Pulmonary artery endothelial cell (primary cell): Measurements from ENCODE around the gene RPRD2. TPM values are rescaled to one million over a fixed set of nuclear protein-coding genes. Genes with fewer than 3 reads are reported as not detected.

Source experiments
- DNase-seq: peaks from one replicate; pipeline ENCODE4 v3.0.0-alpha.2; 2011; ENCODE audit warnings: low read depth, low spot score
- total RNA-seq: library from RNA; depleted of rRNA; stranded (reverse); fragments of >200 nt; gene quantifications from 2 replicates; pipeline ENCODE4 v1.2.3, GENCODE V29; 2014

RPRD2 gene
- total RNA-seq, 1 donor from 2014 or later, result 6.5 TPM

DNA sequence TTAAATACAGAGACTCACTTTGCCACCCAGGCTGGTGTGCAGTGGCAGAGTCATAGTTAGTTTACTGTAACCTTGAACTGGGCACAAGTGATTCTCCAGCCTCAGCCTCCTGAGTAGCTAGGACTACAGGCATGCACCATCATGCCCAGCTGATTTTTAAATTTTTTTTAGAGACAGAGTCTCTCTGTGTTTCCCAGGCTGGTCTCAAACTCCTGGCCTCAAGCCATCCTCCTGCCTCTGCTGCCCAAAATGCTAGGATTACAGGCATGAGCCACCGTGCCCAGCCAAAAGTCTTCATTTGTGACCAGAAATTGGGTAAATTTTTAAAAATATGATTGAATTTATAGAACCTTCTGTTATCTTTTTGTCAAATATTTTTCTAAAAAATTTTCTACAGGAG is 105.3 kb downstream of the RPRD2 start:
- no peak for DNase-seq

DNA sequence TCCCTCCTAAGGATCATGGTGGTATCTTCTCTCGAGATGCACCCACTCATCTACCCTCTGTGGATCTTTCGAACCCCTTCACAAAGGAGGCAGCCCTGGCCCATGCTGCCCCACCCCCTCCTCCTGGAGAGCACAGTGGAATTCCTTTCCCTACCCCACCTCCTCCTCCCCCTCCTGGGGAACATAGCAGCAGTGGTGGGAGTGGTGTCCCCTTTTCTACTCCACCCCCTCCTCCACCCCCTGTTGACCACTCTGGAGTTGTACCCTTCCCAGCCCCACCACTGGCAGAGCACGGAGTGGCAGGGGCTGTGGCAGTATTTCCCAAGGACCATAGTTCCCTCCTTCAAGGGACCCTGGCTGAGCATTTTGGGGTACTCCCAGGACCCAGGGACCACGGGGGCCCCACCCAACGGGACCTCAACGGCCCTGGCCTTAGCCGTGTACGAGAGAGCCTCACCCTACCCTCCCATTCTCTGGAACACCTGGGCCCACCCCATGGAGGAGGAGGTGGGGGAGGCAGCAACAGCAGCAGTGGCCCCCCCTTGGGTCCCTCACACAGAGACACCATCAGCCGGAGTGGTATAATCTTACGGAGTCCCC is 108.8 kb downstream of the RPRD2 start:
- DNase-seq, result no peak

DNA sequence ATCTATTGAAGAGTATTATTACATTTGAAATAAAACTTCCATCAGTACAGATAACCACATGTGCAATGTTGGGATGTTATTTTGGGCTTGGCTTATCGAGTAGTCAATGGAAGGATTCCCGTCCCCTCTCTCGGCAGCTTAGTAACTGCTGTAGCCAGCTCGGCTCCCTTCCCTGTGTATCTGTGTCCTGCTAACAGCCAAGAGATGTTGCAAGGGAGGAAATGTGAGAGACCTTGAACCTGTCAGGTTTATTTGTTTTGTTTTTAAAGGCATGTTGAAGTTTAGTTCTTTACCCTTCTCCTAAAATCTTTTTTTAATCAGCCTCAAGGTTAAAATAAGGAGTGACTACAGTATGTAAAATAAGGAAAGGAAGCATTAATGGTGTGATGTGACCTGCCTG is 109.7 kb downstream of the RPRD2 start:
- DNase-seq, result no peak

DNA sequence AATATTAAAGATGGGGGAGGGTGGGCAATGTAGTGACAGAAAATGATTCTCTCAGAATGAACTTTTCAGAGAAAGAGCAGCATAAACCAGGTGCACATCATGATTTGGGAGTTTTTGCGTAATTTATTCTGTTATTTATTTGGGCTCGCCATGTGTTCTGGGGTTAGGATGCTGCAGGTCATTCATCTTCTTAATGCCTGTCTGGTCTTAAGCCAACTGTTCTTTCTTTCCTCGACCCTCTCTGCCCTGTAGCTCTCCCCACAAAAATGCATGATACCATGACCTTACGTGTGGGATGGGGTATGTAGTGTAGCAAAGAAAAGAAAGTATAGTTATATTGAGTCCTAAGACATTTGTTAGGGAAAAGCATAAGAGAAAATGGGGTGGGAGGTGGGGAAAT is 110.9 kb downstream of the RPRD2 start:
- no peak for DNase-seq

DNA sequence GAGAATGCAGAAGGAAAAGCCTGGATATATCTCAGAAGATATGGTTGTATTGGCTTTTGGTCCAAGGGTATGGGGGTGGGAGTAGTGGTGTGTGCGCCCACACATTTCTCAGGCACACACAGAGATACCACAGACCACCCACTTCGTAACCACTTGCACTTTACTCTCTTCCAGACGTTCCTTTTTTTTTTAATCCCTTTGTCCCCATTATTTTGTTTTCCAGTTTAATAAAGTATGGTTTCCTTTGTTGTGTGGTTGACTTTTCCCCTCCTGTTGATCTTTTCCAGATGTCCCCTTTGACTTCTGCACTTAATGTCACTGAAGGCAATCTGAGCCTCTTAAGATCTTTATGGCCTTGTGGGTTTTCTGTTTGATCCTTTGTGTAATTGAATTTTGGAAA is 112.8 kb downstream of the RPRD2 start:
- no peak for DNase-seq

DNA sequence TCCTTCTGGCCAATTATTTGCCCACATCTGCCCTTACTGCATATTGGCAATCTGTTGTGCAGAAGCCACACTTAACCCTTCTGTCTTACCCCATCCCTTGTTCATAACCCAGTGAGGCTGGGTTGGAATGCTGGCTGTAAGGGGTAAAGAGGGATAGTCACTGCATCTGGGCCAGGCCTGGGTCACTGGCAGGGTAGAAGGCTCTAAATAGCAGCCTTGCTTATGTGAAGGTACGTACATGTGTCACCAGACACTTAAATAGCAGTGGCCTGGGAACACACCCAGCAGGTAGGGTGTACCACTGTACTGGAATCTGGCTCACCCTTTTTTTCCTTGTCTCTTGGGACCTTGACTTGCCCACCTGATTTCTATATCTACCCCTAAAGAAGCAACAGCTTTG is 113.4 kb downstream of the RPRD2 start:
- DNase-seq, result no peak

DNA sequence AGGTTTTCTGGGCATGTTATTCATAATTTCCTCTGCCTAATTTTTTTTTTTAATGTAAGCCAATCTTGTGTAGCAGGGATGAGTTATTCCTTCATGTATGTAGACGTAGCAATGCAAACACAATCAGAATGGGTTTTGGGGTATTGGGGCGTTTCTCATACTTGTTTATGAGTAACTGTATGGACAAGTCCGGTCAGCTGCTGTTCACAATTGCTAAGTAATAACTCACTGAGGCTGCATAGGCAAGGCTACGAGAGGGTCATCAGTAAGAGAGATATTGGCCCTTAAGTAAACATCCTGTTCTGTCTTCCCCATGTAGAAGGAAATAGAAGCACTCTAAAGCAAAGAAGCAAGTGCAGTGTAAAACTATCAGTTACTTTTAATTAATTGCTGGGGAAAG is 113.8 kb downstream of the RPRD2 start:
- no peak for DNase-seq

DNA sequence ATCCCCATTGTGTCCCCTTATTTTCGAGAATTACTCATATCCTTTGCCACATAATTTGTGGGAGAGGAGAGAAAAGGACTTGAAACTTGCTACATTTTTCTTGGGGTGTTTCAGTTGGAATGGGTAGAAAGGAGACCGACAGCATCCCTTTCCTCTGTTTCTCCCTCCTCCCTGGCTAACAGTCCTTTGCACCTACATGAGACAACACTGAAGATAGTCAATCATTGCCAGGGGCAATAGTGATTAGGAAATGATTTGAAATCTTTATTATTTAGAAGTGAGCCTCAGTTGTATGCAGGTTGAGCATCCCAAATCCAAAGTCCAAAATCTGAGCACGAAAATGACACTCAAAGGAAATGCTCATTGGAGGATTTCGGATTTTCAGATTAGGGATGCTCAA is 115.4 kb downstream of the RPRD2 start:
- no peak for DNase-seq

DNA sequence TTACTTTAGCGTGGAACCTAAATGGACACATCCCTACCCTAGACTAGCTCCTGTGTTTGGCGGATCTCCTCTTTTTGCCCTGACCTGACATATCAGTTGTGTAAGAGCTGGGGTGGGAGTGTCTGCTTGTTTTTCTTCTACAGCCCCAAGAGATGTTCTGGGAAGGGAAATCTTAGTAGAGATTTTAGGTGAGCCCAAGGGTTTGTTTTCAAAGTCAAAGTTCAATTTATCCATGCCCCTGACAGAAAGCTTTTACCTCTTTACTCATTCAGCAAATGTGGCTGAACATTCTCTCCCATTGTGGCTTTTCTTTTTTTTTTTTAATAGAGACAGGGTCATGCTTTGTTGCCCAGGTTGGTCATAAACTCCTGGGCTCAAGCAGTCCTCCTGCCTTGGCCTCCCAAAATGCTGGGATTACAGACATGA is 116.0 kb downstream of the RPRD2 start:
- no peak for DNase-seq

DNA sequence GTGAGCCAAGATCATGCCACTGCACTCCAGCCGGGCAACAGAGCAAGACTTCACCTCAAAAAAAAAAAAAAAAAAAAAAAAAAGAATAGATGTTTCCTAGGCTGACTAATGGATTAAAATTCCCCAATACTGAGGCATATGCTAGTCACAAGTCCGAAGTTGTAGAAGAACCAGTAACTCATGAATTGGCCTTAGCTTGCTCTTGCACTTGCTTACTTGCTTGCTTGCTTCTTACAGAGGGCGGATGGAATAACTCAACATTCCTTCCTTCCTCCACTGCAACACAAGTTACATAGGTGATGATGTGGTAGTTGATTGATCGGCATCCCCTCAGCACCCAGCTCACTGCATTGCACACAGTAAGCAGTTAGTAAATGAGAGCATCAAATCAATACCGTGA is 120.5 kb downstream of the RPRD2 start:
- DNase-seq, result no peak

DNA sequence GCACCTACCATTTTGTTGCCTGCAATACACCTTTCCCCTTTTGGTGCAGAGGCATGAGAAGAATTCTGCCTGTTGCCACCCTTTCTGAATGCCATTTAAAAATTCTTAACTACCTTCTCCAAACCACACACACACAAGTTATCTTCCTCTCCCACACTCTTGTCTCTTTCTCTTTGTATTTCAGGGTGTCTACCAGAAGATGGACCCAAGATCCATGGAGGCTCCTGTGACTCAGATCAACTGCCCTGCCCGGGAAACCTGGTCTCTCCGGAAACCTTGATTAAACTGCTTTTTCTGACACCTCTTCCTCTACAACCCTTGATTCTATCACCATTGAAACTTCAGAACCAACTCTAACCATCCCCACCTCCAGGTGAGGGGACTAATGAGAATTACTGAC is 120.9 kb downstream of the RPRD2 start:
- DNase-seq, result no peak

DNA sequence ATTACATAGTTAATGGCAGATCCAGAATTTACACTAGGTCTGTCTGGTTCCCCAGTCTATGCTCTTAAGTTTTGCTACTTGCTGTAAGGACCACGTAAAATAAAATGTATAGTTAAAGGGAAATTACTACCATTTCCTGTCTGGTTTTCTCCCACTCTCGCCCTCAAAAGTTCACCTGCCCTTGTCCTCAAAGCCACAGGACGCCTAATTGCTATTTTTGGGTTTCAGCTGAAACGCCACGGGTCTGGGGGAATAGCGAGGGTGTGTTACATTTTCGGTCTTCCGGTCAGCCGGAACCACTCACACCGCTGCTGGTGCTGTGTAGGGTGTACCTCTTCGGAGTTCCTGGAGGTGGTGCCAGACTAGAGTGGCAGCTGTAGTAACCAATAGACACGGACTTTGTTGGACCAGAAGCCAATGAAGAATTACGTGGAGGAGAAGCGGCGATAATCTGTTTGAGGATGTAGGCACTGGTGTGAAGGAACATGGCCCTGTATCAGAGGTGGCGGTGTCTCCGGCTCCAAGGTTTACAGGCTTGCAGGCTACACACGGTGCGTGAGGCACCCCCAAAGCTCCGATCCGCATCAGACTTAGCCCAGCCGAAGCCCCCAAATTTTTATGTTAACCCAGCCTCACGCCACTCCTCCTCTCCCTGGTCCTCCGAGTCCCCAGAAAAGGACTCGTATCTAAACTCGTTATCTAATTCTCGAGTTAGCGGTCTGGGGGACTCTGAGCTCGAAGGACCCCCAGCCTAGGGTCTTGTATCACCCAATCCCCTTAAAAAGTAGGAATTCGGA is 123.2 kb downstream of the RPRD2 start, which contains the start of gene TARS2:
Gene TARS2 (plus strand): TSS at position 454 of the 797 bp plus-strand sequence. CDS start 32 bp downstream, at position 486.
- DNase-seq, result peak; percentile 94

DNA sequence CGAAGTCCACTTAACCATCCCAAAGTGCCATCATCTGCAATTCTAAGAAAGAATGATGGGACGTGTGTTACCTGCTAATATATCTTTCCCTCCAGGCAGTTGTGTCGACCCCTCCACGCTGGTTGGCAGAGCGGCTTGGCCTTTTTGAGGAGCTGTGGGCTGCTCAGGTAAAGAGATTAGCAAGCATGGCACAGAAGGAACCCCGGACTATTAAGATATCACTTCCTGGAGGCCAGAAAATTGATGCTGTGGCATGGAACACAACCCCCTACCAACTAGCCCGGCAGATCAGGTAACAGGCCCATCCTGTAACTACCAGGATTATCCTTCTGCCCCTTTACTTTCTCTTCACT is 123.8 kb downstream of the RPRD2 start:
- DNase-seq, result no peak

DNA sequence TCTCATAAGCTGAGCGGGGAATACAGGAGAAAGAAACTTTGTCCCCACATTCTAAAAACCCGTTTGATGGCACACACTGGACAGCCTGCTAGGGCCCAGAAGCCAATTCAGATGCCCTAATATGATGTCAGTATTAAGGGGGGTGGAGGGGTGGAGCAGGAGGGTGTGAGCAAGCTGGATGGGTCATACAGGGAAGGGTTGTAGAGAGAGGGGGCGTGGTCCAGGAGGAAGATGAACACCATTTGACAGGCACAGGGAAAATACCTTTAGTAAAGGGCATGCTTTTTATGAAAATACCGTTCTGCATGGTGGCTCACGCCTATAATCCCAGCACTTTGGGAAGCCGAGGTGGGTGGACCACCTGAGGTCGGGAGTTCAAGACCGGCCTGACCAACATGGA is 129.2 kb downstream of the RPRD2 start:
- DNase-seq, result no peak

DNA sequence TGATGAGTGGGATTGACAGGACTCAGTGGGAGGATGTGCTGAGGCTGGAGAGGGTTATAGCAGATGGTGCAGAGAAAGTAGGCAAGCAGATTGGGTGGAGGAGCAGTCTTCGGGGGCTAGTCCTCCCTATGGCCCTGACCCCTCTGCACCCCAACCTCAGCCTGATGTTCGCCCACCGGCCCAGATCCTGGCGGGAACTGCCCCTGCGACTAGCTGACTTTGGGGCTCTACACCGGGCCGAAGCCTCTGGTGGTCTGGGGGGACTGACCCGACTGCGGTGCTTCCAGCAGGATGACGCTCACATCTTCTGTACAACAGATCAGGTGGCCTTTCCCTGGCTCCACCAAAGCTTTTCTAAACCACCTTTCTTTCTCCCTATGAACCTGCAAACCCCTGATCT is 134.4 kb downstream of the RPRD2 start:
- no peak for DNase-seq

DNA sequence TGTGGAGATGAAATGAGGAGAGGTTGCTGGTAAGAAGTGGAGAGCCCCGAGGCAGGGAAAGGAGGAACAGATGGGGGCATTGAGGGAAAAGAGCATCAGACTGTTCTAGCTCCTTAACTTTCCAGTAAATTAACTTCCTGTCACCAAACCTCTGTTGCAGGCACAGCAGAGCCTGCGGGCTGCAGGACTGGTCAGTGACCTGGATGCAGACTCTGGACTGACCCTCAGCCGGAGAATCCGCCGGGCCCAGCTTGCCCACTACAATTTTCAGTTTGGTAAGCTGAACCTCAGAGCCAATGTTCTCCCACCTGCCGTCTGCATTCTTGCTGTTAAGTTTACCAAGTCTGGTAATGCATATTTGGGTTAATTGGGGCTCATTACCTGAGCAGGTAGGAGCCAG is 141.5 kb downstream of the RPRD2 start:
- DNase-seq, result no peak

DNA sequence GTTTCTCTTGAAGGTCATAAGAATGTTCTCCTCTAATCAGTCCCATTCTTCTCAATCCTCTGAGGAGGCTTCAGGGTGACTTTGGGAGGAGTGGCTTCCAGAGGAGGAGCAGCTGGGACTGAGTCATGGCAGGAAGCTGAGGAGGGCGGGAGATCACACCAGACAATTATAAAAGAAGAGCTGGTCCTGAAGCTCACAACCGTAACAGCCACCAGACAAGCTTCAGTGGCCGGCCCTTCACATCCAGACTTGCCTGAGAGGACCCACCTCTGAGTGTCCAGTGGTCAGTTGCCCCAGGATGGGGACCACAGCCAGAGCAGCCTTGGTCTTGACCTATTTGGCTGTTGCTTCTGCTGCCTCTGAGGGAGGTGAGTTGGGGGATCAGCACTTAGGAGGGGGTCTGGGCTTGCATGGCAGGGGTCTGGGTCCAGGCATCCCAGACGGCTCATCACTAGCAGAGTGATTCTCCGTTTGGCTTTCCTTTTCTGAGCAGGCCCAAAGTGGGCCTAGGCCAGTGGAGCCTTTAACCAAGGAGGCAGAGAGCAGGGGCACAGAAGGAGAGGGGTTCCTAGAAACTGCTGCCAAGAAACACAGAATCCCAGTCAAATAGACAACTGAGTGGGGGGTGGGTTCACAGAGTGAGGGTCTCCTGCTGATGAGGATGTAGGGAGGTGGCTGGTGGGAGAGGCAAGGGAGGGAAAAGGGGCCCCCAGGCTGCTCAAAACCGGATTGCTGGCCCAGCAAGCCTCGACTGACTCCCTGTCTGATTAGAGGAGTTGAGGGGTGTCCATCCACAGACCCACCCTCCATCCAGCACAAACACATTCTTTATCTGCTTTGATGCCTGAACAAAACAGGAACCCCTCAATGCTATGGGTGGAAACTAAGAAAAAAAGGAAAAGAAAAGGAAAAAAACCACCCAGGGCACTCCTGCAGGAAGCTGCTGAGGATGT is 144.2 kb downstream of the RPRD2 start, which contains the start of gene ECM1:
Gene ECM1 (plus strand): TSS at position 198 of the 953 bp plus-strand sequence. CDS start 101 bp downstream, at position 299.
- DNase-seq, result peak; percentile 26

DNA sequence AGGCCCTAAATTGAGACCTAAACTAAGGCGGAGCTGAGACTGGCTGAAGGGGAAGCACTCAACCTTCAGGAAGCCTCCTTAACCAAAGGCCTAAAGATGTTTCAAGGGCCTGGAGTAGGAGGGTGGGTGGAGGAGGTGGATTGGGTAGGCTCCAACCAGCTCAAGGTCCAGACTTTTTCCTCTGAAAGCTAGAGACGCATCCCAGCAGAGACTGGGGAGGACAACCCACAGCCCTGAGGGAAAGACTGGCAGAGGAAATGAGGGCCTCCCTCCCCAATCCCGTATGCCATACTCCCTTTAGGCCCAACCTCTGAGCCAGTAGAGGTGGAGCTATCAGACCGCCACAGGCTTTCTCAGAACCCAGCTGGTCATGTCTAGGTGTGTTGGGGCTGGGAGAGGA is 145.0 kb downstream of the RPRD2 start:
- no peak for DNase-seq

DNA sequence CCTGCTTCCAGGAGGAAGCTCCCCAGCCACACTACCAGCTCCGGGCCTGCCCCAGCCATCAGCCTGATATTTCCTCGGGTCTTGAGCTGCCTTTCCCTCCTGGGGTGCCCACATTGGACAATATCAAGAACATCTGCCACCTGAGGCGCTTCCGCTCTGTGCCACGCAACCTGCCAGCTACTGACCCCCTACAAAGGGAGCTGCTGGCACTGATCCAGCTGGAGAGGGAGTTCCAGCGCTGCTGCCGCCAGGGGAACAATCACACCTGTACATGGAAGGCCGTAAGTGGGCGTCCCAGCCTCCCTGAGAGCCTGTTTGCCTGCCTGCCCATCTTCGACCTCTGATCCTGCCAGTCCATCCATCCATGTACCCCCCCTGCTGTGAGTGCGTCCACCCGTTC is 147.6 kb downstream of the RPRD2 start:
- no peak for DNase-seq

DNA sequence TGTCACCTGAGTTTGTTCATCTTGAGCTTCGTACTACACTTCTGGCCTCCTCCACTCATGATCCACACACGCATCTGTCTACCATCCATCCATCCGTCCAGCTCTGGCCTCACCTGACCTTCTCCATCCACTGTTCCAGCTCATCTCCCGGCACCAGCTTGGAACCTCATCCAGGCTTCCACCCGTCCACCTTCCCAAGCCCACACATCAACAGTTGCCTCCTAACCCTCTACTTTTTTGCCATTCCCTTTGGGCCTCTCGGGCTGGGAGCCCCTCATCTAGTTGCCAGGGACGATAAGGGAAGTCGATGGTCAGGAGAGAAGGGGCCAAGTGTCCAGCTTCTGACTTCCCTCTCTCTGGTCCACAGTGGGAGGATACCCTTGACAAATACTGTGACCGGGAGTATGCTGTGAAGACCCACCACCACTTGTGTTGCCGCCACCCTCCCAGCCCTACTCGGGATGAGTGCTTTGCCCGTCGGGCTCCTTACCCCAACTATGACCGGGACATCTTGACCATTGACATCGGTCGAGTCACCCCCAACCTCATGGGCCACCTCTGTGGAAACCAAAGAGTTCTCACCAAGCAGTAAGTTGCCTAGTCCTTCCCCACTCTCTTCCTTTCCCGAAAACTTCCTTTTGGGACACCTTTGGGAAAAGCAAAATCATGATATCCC is 148.2 kb downstream of the RPRD2 start:
- no peak for DNase-seq

DNA sequence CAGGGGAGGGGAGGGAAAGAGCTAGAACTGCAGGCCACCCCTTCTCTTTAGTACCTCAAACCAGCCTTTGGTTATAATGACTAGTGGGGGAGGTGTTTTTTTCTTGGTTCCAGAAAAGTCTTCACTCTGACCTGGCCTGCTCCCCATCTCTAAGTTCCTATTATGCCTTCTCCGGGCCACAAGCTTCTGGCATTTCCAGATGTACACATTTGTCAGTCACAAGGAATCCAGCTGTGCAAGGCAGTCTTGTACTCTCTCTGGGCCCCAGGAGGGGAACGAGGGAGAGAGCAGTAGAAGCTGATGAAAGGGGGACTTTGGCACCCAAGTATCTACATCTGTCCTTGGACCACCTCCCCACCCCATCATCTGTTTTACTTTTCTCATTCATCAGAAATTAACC is 148.9 kb downstream of the RPRD2 start:
- DNase-seq, result no peak
